ENCODE measurements around the gene SYT11. TPM values are rescaled to one million over a fixed set of nuclear protein-coding genes. Genes with fewer than 3 reads are reported as not detected.

SYT11 gene
- polyA plus RNA-seq, 1 experiment: 49.0 TPM

- no peak for DNase-seq (ENCODE audit: low read depth, low spot score)
- H3K27ac ChIP-seq (ENCODE audit: low read depth, low read length): no peak overlapping the region
- no peaks in the 10 kb centered on the region for H3K27me3 ChIP-seq (ENCODE audit: control insufficient read depth, insufficient read depth, low read length)
- no peak overlapping the region for H3K4me3 ChIP-seq (ENCODE audit: low read depth, low read length)
- H3K9me3 ChIP-seq (ENCODE audit: control insufficient read depth, insufficient read depth, low read length): no peaks in the 10 kb centered on the region; the same call in 1 of the 2 replicates
- POLR2A ChIA-PET: interaction anchor here (0.5 kb wide), 1 partner anchor 16 kb away, joined by 3 read pairs; no protein-coding TSS in a partner anchor
- TF ChIP-seq CTCF (IDR thresholded peaks at IDR 0.05; ENCODE audit: low read depth, low read length): no peak
- CTCF ChIA-PET: no interaction called here
These were observed 2.5 kb downstream of the SYT11 start for GRCh38 chr1:155861896-155862295.

GRCh38 chr1:155864393-155864792 lies 5.0 kb downstream of the SYT11 start:
- Histone ChIP-seq H3K9me3 (ENCODE audit: control insufficient read depth, insufficient read depth, low read length) (no peaks in the 10 kb centered on the region; the same call in 1 of the 2 replicates), H3K27me3 (ENCODE audit: control insufficient read depth, insufficient read depth, low read length) (no peaks in the 10 kb centered on the region), H3K4me3 (ENCODE audit: low read depth, low read length) (no peak overlapping the region), H3K27ac (ENCODE audit: low read depth, low read length) (no peak overlapping the region)
- ChIA-PET POLR2A (no interaction called here), CTCF (no interaction called here)
- no peak for DNase-seq (ENCODE audit: low read depth, low spot score)
- no peak for TF ChIP-seq CTCF (IDR thresholded peaks at IDR 0.05; ENCODE audit: low read depth, low read length)

DNA sequence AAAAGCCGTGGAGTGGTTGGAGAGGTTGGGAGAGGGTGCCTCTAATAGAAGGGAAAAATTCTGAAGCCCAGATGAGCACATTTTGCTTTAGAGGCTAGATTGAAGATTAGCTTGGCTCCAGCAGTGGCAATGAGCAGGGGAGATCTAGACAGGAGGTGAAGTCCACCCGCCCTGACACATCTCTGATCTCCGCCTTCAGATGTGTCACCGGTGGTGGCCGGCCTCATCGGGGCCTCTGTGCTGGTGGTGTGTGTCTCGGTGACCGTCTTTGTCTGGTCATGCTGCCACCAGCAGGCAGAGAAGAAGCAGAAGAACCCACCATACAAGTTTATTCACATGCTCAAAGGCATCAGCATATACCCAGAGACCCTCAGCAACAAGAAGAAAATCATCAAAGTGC lies 8.4 kb downstream of the SYT11 start:
- Histone ChIP-seq H3K27ac (ENCODE audit: low read depth, low read length) (no peak overlapping the region), H3K4me3 (ENCODE audit: low read depth, low read length) (no peak overlapping the region), H3K27me3 (ENCODE audit: control insufficient read depth, insufficient read depth, low read length) (no peaks in the 10 kb centered on the region), H3K9me3 (ENCODE audit: control insufficient read depth, insufficient read depth, low read length) (no peaks in the 10 kb centered on the region)
- no peak for DNase-seq (ENCODE audit: low read depth, low spot score)
- TF ChIP-seq CTCF (IDR thresholded peaks at IDR 0.05; ENCODE audit: low read depth, low read length): no peak
- POLR2A ChIA-PET: no interaction called here
- CTCF ChIA-PET: no interaction called here

DNA sequence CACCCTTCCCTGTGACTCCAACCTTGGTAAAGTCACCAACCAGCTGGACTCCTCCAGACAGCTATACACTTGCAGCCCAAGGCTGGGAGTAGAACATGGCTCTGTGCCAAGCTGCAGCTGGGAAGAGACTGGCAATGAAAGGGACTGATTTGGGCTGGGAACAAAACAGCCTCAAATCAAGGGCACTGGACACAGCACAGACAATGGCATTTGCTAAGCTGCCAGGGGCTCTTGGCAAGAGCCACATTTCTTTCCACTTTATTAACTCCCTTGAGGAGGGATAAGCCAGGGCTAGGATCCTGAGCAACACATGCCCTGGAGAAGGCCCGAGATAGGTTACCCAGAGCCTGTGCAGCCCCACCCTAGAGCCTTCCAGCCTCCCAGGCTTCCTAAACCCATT lies 12.0 kb downstream of the SYT11 start:
- CTCF ChIA-PET: interaction anchor here (0.8 kb wide), 1 partner anchor 118 kb away, joined by 3 read pairs; no protein-coding TSS in a partner anchor
- POLR2A ChIA-PET: no interaction called here
- no peak for DNase-seq (ENCODE audit: low read depth, low spot score)
- H3K27ac ChIP-seq (ENCODE audit: low read depth, low read length): no peak overlapping the region
- H3K9me3 ChIP-seq (ENCODE audit: control insufficient read depth, insufficient read depth, low read length): no peaks in the 10 kb centered on the region
- H3K27me3 ChIP-seq (ENCODE audit: control insufficient read depth, insufficient read depth, low read length): no peaks in the 10 kb centered on the region
- no peak for TF ChIP-seq CTCF (IDR thresholded peaks at IDR 0.05; ENCODE audit: low read depth, low read length)
- no peak overlapping the region for H3K4me3 ChIP-seq (ENCODE audit: low read depth, low read length)

DNA sequence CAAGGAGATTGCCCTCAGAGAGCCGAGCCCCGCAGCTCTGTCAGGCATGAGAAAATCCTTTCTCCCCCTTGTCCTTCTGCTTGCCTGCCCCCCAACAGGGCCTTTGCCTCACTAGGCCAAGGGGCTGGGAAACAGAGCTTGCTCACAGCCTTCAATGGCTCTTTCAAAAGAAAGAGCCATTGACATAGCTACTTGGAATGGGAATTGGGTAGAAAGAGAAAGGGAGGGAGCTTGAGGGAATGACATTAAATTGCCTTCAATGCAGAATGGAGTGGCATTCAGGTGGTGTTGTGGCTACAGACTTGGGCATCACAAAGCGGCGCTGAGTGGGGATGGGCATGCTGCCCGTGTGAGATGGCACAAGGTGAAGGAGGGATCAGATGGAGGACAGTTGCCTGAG lies 13.2 kb downstream of the SYT11 start:
- no peak for TF ChIP-seq CTCF (IDR thresholded peaks at IDR 0.05; ENCODE audit: low read depth, low read length)
- Histone ChIP-seq H3K27me3 (ENCODE audit: control insufficient read depth, insufficient read depth, low read length) (no peaks in the 10 kb centered on the region), H3K4me3 (ENCODE audit: low read depth, low read length) (no peak overlapping the region), H3K27ac (ENCODE audit: low read depth, low read length) (no peak overlapping the region), H3K9me3 (ENCODE audit: control insufficient read depth, insufficient read depth, low read length) (no peaks in the 10 kb centered on the region)
- POLR2A ChIA-PET: interaction anchor here (0.5 kb wide), 1 partner anchor 239 kb away, joined by 3 read pairs; no protein-coding TSS in a partner anchor
- DNase-seq (ENCODE audit: low read depth, low spot score): no peak
- CTCF ChIA-PET: no interaction called here
